Natural killer cell (primary cell): Measurements from ENCODE around the gene CC2D1A. TPM values are rescaled to one million over a fixed set of nuclear protein-coding genes. Genes with fewer than 3 reads are reported as not detected.

ENCODE experiments used
- ATAC-seq, 3 donors: fragments of 150-1000 bp in 2 of 3; fragments of 200-7000 bp in 1 of 3; cut with Tn5 transposase; 1 replicate in 1 of 3; 2 replicates in 2 of 3; pipeline ENCODE4 v1.10.0; 2021; ENCODE audit warnings: mild to moderate bottlenecking in 2 of 3, moderate library complexity in 2 of 3
- DNase-seq, 2 donors: peaks; one replicate each; pipeline versions ENCODE4 v3.0.0 to v3.0.0-alpha.2; 2013 to 2021; ENCODE audit warnings: mixed read lengths in 1 of 2
- H3K27ac ChIP-seq: one replicate; pipeline ENCODE4 v1.5.1; 2013; ENCODE audit warnings: mild to moderate bottlenecking, low read length
- H3K27me3 ChIP-seq: one replicate; pipeline ENCODE4 v1.6.1; 2013; ENCODE audit warnings: low read length; ENCODE audit not compliant: control insufficient read depth, insufficient read depth
- H3K36me3 ChIP-seq: one replicate; pipeline ENCODE4 v1.6.1; 2013; ENCODE audit warnings: low read length; ENCODE audit not compliant: control insufficient read depth, insufficient read depth
- H3K4me1 ChIP-seq: one replicate; pipeline ENCODE4 v1.6.1; 2013; ENCODE audit warnings: low read length; ENCODE audit not compliant: control insufficient read depth, insufficient read depth
- H3K4me3 ChIP-seq: one replicate; pipeline ENCODE4 v1.5.1; 2013; ENCODE audit warnings: low read length
- H3K9me3 ChIP-seq: one replicate; pipeline ENCODE4 v1.6.1; 2013; ENCODE audit warnings: low read length; ENCODE audit not compliant: control insufficient read depth, insufficient read depth
- H3K27ac Mint-ChIP-seq, 2 donors: one replicate each; pipeline ENCODE4 v1.8.0; 2022; ENCODE audit warnings: mild to moderate bottlenecking in 2 of 2, mixed read lengths in 2 of 2, moderate library complexity in 1 of 2
- H3K27me3 Mint-ChIP-seq, 2 donors: one replicate each; pipeline ENCODE4 v1.8.0; 2022; ENCODE audit warnings: low read depth in 2 of 2, mixed read lengths in 2 of 2
- H3K36me3 Mint-ChIP-seq: one replicate; pipeline ENCODE4 v1.8.0; 2022; ENCODE audit warnings: mixed read lengths
- H3K4me1 Mint-ChIP-seq, 2 donors: one replicate each; pipeline ENCODE4 v1.8.0; 2022; ENCODE audit warnings: mixed read lengths in 2 of 2
- H3K4me3 Mint-ChIP-seq: one replicate; pipeline ENCODE4 v1.8.0; 2022; ENCODE audit warnings: mild to moderate bottlenecking, moderate library complexity, mixed read lengths
- H3K9me3 Mint-ChIP-seq, 2 donors: one replicate each; pipeline ENCODE4 v1.8.0; 2022; ENCODE audit warnings: mixed read lengths in 2 of 2
- WGBS: methylation state at CpG from one replicate; pipeline ENCODE4 v1.1.7; 2013; ENCODE audit warnings: missing lambda C conversion rate; ENCODE audit not compliant: insufficient coverage; 5-methylcytosine and 5-hydroxymethylcytosine counted together
- intact Hi-C: fragments of 100-400 bp; cut with micrococcal nuclease; formaldehyde crosslinking; loops from one replicate; pipeline ENCODE4 v1.14.2; 2022
- total RNA-seq, 4 donors: library from RNA; stranded (reverse); fragments of 120-200 nt in 1 of 4; gene quantifications; one replicate each; pipeline versions ENCODE4 v1.2.3 to v1.2.4, GENCODE V29; 2013 to 2022
- TF ChIP-seq, protein P1 (sequence below): fragments of 200-600 bp; IDR thresholded peaks from one replicate; pipeline ENCODE4 v1.8.0; 2022; ENCODE audit warnings: antibody characterized with exemption

CC2D1A gene
- total RNA-seq, 3 donors from 2014 or later (not counting 1 experiment from before 2014, with no cell fraction given) = 42.8 to 49.3 (median 48.4) TPM

DNA sequence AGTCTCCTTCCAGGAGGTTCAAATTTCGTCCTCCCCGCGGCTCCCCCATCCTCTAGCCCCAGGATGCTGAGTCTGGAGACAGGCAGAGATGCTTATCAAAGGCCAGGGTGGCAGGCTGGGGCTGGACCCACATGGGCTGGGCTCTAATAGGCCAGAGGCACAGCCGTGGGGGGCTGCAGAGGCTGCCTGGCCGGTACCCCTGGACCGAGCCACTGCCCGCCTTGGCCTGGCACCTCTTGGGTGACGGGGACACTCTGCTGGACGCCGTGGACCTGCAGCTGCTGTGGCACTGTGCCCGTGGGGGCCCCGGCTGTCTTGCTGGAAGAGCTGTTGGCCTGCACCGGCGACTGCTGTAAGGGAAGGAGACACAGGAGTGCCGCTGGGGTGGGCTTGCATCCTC, 74.3 kb downstream of the CC2D1A start:
- ATAC-seq (no peak), DNase-seq (no peak)
- Histone ChIP-seq H3K27ac (no peak overlapping the region), H3K4me1 (peaks cover 50% of the 10 kb centered on the region), H3K9me3 (no peaks in the 10 kb centered on the region), H3K27me3 (no peaks in the 10 kb centered on the region), H3K36me3 (peaks cover 2% of the 10 kb centered on the region), H3K4me3 (no peak overlapping the region)
- 98% methylated on average over 14 of the region's 15 CpGs for WGBS
- H3K4me1 Mint-ChIP-seq = peaks cover 3 to 26% of the 10 kb centered on the region in 2 donors
- TF ChIP-seq, protein P1, sequence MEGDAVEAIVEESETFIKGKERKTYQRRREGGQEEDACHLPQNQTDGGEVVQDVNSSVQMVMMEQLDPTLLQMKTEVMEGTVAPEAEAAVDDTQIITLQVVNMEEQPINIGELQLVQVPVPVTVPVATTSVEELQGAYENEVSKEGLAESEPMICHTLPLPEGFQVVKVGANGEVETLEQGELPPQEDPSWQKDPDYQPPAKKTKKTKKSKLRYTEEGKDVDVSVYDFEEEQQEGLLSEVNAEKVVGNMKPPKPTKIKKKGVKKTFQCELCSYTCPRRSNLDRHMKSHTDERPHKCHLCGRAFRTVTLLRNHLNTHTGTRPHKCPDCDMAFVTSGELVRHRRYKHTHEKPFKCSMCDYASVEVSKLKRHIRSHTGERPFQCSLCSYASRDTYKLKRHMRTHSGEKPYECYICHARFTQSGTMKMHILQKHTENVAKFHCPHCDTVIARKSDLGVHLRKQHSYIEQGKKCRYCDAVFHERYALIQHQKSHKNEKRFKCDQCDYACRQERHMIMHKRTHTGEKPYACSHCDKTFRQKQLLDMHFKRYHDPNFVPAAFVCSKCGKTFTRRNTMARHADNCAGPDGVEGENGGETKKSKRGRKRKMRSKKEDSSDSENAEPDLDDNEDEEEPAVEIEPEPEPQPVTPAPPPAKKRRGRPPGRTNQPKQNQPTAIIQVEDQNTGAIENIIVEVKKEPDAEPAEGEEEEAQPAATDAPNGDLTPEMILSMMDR = no peak
- no peaks in the 10 kb centered on the region for H3K36me3 Mint-ChIP-seq
- intact Hi-C loops = no loop called here
- H3K27me3 Mint-ChIP-seq = no peaks in the 10 kb centered on the region
- no peak overlapping the region for H3K27ac Mint-ChIP-seq
- H3K4me3 Mint-ChIP-seq = no peak overlapping the region
- no peaks in the 10 kb centered on the region for H3K9me3 Mint-ChIP-seq

Other genes with a start within 250 kb of the CC2D1A start
- gene MRI1, start 141.7 kb upstream of the CC2D1A start, total RNA-seq = 10 to 100 TPM; 25.7 to 35.4 (median 26.7) TPM
- gene C19orf53, start 131.7 kb upstream of the CC2D1A start, total RNA-seq = 10 to 100 TPM; 52.2 to 56.6 (median 54.7) TPM
- 1 to 10 TPM; 5.8 to 5.9 (median 5.9) TPM for gene ZSWIM4, start 110.8 kb upstream of the CC2D1A start, total RNA-seq
- gene NANOS3, start 29.1 kb upstream of the CC2D1A start, total RNA-seq = 1 to 10 TPM; 2.6 to 6.3 (median 3.0) TPM
- gene BRME1, start 84 bp upstream of the CC2D1A start, total RNA-seq = 1 to 10 TPM; 3.8 to 7.7 (median 4.0) TPM
- under 1 TPM in 1 of 3 donors, not detected in 2; 0.61 TPM for gene PODNL1, start 32.2 kb downstream of the CC2D1A start, total RNA-seq
- 100 to 1,000 TPM; 121 to 149 (median 124) TPM for gene DCAF15, start 46.3 kb downstream of the CC2D1A start, total RNA-seq
- 10 to 100 TPM; 26.0 to 31.8 (median 30.5) TPM for gene RFX1, start 100.1 kb downstream of the CC2D1A start, total RNA-seq
- not detected for gene RLN3, start 121.9 kb downstream of the CC2D1A start, total RNA-seq
- gene IL27RA, start 125.6 kb downstream of the CC2D1A start, total RNA-seq = 10 to 100 TPM; 38.4 to 61.1 (median 58.0) TPM
- not detected for gene PALM3, start 155.9 kb downstream of the CC2D1A start, total RNA-seq
- gene MISP3, start 166.6 kb downstream of the CC2D1A start, total RNA-seq = 1 to 10 TPM; 2.4 to 4.1 (median 2.4) TPM
- gene C19orf67, start 179.6 kb downstream of the CC2D1A start, total RNA-seq = under 1 TPM in 2 of 3 donors, not detected in 1; 0.35 to 0.53 TPM
- gene SAMD1, start 184.6 kb downstream of the CC2D1A start, total RNA-seq = 10 to 100 TPM; 30.8 to 33.0 (median 30.9) TPM
- gene PRKACA, start 211.6 kb downstream of the CC2D1A start, total RNA-seq = 10 to 100 TPM; 68.6 to 71.8 (median 69.3) TPM
- 1 to 10 TPM; 4.5 to 5.5 (median 4.8) TPM for gene ASF1B, start 230.4 kb downstream of the CC2D1A start, total RNA-seq